SK-N-SH (cell line): ENCODE measurements around the gene TP53I11. TPM values are rescaled to one million over a fixed set of nuclear protein-coding genes. Genes with fewer than 3 reads are reported as not detected.

ENCODE experiments used
- CTCF ChIA-PET: fragments of 300-600, 350-600 bp; formaldehyde crosslinking; extraction: SDS; loops from one replicate; lab custom pipeline; 2021; lab: Yijun Ruan, JAX
- POLR2A ChIA-PET: fragments of 350-600 bp; sonication (Branson Sonifier 250); formaldehyde crosslinking; extraction: SDS; loops from one replicate; lab custom pipeline; 2020; ENCODE audit warnings: antibody characterized with exemption, inconsistent platforms; lab: Yijun Ruan, JAX
- DNase-seq: peaks from one replicate; pipeline ENCODE4 v3.0.0; 2012
- H2AFZ ChIP-seq: fragments of 200-600 bp; sonication (generic); 2 replicates; pipeline ENCODE4 v1.8.1; 2016; ENCODE audit warnings: antibody characterized with exemption, mild to moderate bottlenecking, low read depth
- H3F3A ChIP-seq: fragments of 200-600 bp; sonication (generic); replicated peaks from 2 replicates; pipeline ENCODE3; 2016; ENCODE audit warnings: antibody characterized with exemption, mild to moderate bottlenecking; ENCODE audit not compliant: insufficient read depth
- H3K27ac ChIP-seq, 2 experiments: fragments of 200-500 bp in 1 of 2; fragments of 200-600 bp in 1 of 2; sonication (Bioruptor generic) in 1 of 2; sonication (generic), shearing (Covaris generic) in 1 of 2; 2 replicates each; pipeline versions ENCODE4 v1.5.1 to v1.6.1; 2014 to 2016; ENCODE audit warnings: low read depth in 2 of 2, inconsistent platforms in 1 of 2, low read length in 1 of 2, mild to moderate bottlenecking in 1 of 2, mixed read lengths in 1 of 2
- H3K27me3 ChIP-seq: fragments of 200-600 bp; sonication (generic), shearing (Covaris generic); 2 replicates; pipeline ENCODE4 v1.6.1; 2016; ENCODE audit warnings: mixed run types; ENCODE audit not compliant: insufficient read depth
- H3K36me3 ChIP-seq, 2 experiments: fragments of 200-500 bp in 1 of 2; fragments of 200-600 bp in 1 of 2; sonication (Bioruptor generic) in 1 of 2; sonication (generic) in 1 of 2; replicated peaks in 1 of 2; 2 replicates each; pipeline versions ENCODE3 to v1.5.1; 2014 to 2016; ENCODE audit warnings: low read length in 1 of 2, mild to moderate bottlenecking in 1 of 2; ENCODE audit not compliant: insufficient read depth in 2 of 2, control insufficient read depth in 1 of 2
- H3K4me1 ChIP-seq, 2 experiments: fragments of 200-500 bp in 1 of 2; fragments of 200-600 bp in 1 of 2; sonication (Bioruptor generic) in 1 of 2; sonication (generic), shearing (Covaris generic) in 1 of 2; 2 replicates each; pipeline versions ENCODE4 v1.5.1 to v1.6.1; 2014 to 2016; ENCODE audit warnings: low read depth in 1 of 2, low read length in 1 of 2, mixed run types in 1 of 2; ENCODE audit not compliant: insufficient read depth in 2 of 2, control insufficient read depth in 1 of 2
- H3K4me2 ChIP-seq: fragments of 200-600 bp; sonication (generic), shearing (Covaris generic); 2 replicates; pipeline ENCODE4 v1.6.1; 2017; ENCODE audit warnings: mixed run types
- H3K4me3 ChIP-seq, 2 experiments: fragments of 200-500 bp in 1 of 2; fragments of 200-600 bp in 1 of 2; sonication (Bioruptor generic) in 1 of 2; sonication (generic), shearing (Covaris generic) in 1 of 2; 2 replicates each; pipeline versions ENCODE4 v1.5.1 to v1.8.1; 2014 to 2016; ENCODE audit warnings: low read depth in 2 of 2, inconsistent platforms in 1 of 2, low read length in 1 of 2, mild to moderate bottlenecking in 1 of 2, mixed read lengths in 1 of 2, moderate library complexity in 1 of 2
- H3K79me2 ChIP-seq: fragments of 200-600 bp; sonication (generic); 2 replicates; pipeline ENCODE4 v1.8.1; 2017; ENCODE audit warnings: mild to moderate bottlenecking; ENCODE audit not compliant: insufficient read depth
- H3K9ac ChIP-seq: fragments of 200-600 bp; sonication (generic); 2 replicates; pipeline ENCODE4 v1.6.1; 2017; ENCODE audit warnings: mixed run types
- H3K9me2 ChIP-seq: fragments of 200-600 bp; sonication (generic); 2 replicates; pipeline ENCODE4 v1.6.1; 2017; ENCODE audit warnings: mixed run types
- H3K9me3 ChIP-seq: fragments of 200-600 bp; sonication (generic); 2 replicates; pipeline ENCODE4 v1.6.1; 2017; ENCODE audit warnings: mixed run types, mild to moderate bottlenecking, moderate library complexity
- H4K20me1 ChIP-seq: fragments of 200-600 bp; sonication (generic); 2 replicates; pipeline ENCODE4 v1.6.1; 2017; ENCODE audit warnings: mild to moderate bottlenecking, mixed run types; ENCODE audit not compliant: insufficient read depth
- EP300 ChIP-seq, 2 experiments: IDR thresholded peaks; 2 replicates each; pipeline versions ENCODE4 v1.4.0 to v1.6.1; 2012; ENCODE audit warnings: borderline replicate concordance in 1 of 2, low read depth in 1 of 2, low read length in 1 of 2
- FOXJ3 ChIP-seq: sonication (generic); formaldehyde crosslinking; IDR thresholded peaks from 2 replicates; pipeline ENCODE4 v1.5.1; 2020; ENCODE audit warnings: mild to moderate bottlenecking, missing genetic modification reagents
- FOXM1 ChIP-seq: IDR thresholded peaks from 2 replicates; pipeline ENCODE4 v1.4.0; 2012; ENCODE audit warnings: low read depth, mild to moderate bottlenecking
- MEF2A ChIP-seq: IDR thresholded peaks from 2 replicates; pipeline ENCODE4 v1.4.0; 2012; ENCODE audit warnings: low read depth, borderline replicate concordance
- MXI1 ChIP-seq: IDR thresholded peaks from 2 replicates; pipeline ENCODE4 v1.6.1; 2012; ENCODE audit warnings: mild to moderate bottlenecking, low read depth, low read length, improper control_type of control experiment
- NRF1 ChIP-seq: IDR thresholded peaks from 2 replicates; pipeline ENCODE4 v1.6.1; 2012; ENCODE audit warnings: low read depth, mild to moderate bottlenecking, low read length
- RCOR1 ChIP-seq: fragments of 150-350 bp; IDR thresholded peaks from 2 replicates; pipeline ENCODE4 v1.6.1; 2017; ENCODE audit warnings: antibody characterized with exemption, low read length
- RXRA ChIP-seq: IDR thresholded peaks from 2 replicates; pipeline ENCODE4 v1.4.0; 2012; ENCODE audit warnings: low read depth, mild to moderate bottlenecking, borderline replicate concordance
- SIN3A ChIP-seq: IDR thresholded peaks from 2 replicates; pipeline ENCODE4 v1.6.1; 2012; ENCODE audit warnings: low read depth, mild to moderate bottlenecking, low read length, moderate library complexity, borderline replicate concordance
- TAF1 ChIP-seq: IDR thresholded peaks from 2 replicates; pipeline ENCODE4 v1.6.1; 2012; ENCODE audit warnings: low read depth, mild to moderate bottlenecking, low read length, moderate library complexity, borderline replicate concordance
- TEAD4 ChIP-seq: IDR thresholded peaks from 2 replicates; pipeline ENCODE4 v1.4.0; 2012; ENCODE audit warnings: mild to moderate bottlenecking, borderline replicate concordance; ENCODE audit not compliant: insufficient read depth
- YY1 ChIP-seq: IDR thresholded peaks from 2 replicates; pipeline ENCODE4 v1.4.0; 2012; ENCODE audit warnings: low read depth, mild to moderate bottlenecking
- WGBS: methylation state at CpG from one replicate; pipeline ENCODE4 v1.1.6; 2017; ENCODE audit warnings: low lambda C conversion rate; 5-methylcytosine and 5-hydroxymethylcytosine counted together
- polyA plus RNA-seq, 3 experiments: library from polyadenylated mRNA; depleted of rRNA; stranded (reverse); fragments of >200 nt; gene quantifications; 2 replicates each; pipeline ENCODE4 v1.2.3, GENCODE V29; 2012
- TF ChIP-seq, protein P1 (sequence below): IDR thresholded peaks from 2 replicates; pipeline ENCODE4 v1.6.1; 2012; ENCODE audit warnings: mild to moderate bottlenecking, low read depth, low read length, moderate library complexity
- TF ChIP-seq, protein P2 (sequence below): fragments of 200-600 bp; sonication (generic); IDR thresholded peaks from 2 replicates; pipeline ENCODE4 v1.6.1; 2017; ENCODE audit warnings: antibody characterized with exemption, mild to moderate bottlenecking, moderate library complexity
- TF ChIP-seq, protein P3 (sequence below): IDR thresholded peaks from 2 replicates; pipeline ENCODE4; 2012
- TF ChIP-seq, protein P4 (sequence below): fragments of 150-350 bp; IDR thresholded peaks from 2 replicates; pipeline ENCODE4 v1.6.1; 2017; ENCODE audit warnings: antibody characterized with exemption, low read length, low read depth, borderline replicate concordance

Gene TP53I11
- polyA plus RNA-seq, 1 of the 3 experiments (the other 2 are of a cell fraction): 6.6 TPM

DNA sequence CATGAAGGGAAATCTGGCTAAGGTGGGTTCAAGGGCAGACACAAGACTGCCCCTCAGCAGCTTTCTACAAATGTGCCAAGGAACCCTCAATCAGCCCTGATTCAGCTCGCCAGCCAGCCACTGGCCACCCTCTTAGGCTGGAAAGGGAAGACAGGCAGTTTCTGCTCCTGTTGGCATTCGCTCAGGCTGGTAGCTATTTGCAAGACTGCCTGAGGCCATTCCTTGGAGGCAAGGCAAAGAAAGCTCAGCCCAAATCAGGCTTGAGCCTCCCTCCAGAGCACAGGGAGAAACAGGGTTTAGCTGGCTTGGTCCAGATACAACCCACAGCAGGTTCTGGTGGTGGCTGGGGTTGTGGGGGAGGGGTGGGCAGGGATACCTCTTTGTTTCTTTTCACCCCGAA, 19.2 kb downstream of the TP53I11 start (continued):
- TF ChIP-seq, protein P1, sequence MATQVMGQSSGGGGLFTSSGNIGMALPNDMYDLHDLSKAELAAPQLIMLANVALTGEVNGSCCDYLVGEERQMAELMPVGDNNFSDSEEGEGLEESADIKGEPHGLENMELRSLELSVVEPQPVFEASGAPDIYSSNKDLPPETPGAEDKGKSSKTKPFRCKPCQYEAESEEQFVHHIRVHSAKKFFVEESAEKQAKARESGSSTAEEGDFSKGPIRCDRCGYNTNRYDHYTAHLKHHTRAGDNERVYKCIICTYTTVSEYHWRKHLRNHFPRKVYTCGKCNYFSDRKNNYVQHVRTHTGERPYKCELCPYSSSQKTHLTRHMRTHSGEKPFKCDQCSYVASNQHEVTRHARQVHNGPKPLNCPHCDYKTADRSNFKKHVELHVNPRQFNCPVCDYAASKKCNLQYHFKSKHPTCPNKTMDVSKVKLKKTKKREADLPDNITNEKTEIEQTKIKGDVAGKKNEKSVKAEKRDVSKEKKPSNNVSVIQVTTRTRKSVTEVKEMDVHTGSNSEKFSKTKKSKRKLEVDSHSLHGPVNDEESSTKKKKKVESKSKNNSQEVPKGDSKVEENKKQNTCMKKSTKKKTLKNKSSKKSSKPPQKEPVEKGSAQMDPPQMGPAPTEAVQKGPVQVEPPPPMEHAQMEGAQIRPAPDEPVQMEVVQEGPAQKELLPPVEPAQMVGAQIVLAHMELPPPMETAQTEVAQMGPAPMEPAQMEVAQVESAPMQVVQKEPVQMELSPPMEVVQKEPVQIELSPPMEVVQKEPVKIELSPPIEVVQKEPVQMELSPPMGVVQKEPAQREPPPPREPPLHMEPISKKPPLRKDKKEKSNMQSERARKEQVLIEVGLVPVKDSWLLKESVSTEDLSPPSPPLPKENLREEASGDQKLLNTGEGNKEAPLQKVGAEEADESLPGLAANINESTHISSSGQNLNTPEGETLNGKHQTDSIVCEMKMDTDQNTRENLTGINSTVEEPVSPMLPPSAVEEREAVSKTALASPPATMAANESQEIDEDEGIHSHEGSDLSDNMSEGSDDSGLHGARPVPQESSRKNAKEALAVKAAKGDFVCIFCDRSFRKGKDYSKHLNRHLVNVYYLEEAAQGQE: no peak
- TF ChIP-seq MEF2A (no peak), MXI1 (no peak), FOXJ3 (CRISPR knock-in tag) (no peak), NRF1 (no peak)

DNA sequence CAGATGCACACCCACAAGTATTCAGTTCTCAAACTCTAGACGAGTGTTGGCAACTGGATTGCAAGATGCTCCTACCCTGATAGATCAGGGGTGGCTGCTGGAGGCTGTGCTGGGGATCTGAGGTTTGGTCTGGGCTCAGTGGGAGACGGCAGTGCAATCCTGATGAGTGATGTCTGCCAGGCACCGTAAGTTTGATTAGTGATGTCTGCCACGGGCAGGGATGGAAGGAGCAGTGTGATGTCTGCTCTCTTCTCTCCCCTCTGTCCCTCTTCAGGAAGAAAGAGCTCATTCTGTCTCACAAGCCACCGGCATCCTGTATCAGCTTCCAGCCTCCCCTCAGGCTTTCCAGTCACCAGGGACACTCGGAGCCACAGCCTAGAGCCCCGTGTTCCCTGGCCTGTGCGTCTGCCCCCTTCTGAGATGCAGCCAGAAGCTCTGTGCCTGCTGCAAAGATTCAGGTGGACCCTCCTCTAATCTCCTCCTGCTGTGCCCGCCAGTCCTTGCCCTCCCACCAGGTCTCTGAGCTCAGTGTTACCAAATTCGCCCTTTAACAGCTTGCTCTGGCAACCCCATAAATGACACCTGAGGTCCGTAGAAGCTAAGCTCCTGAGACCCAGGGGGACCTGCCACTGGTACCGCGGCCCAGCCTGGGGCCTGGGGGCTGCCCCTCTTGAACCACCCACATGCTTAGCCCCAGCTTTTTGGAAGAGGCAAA, 19.9 kb downstream of the TP53I11 start:
- TF ChIP-seq RCOR1: no peak
- no peak overlapping the region for H3K4me3 ChIP-seq
- POLR2A ChIA-PET: interaction anchor here (1.5 kb wide), 1 partner anchor 175 kb away, joined by 3 read pairs; no protein-coding TSS in a partner anchor
- WGBS: 69% methylated on average over 13 of the region's 13 CpGs
- DNase-seq: no peak
- no peaks in the 10 kb centered on the region for H3K27me3 ChIP-seq
- CTCF ChIA-PET: interaction anchor here (0.7 to 24.2 kb wide), 7 partner anchors 8 to 401 kb away, joined by 3 to 1245 read pairs (median 4); no protein-coding TSS in a partner anchor
- no peaks in the 10 kb centered on the region for H3K9me3 ChIP-seq
- no peaks in the 10 kb centered on the region for H3K36me3 ChIP-seq
- H2AFZ ChIP-seq: no peak overlapping the region
- no peaks in the 10 kb centered on the region for H3K9me2 ChIP-seq
- H3K79me2 ChIP-seq: no peaks in the 10 kb centered on the region
- peaks cover 0 to 8% of the 10 kb centered on the region in 2 experiments; a peak in 1 of 4 replicates for H3K4me1 ChIP-seq
- no peaks in the 10 kb centered on the region for H4K20me1 ChIP-seq
- H3K4me2 ChIP-seq: no peak overlapping the region
- H3K9ac ChIP-seq: no peak overlapping the region
- H3F3A ChIP-seq: no peaks in the 10 kb centered on the region
- no peak overlapping the region for H3K27ac ChIP-seq

DNA sequence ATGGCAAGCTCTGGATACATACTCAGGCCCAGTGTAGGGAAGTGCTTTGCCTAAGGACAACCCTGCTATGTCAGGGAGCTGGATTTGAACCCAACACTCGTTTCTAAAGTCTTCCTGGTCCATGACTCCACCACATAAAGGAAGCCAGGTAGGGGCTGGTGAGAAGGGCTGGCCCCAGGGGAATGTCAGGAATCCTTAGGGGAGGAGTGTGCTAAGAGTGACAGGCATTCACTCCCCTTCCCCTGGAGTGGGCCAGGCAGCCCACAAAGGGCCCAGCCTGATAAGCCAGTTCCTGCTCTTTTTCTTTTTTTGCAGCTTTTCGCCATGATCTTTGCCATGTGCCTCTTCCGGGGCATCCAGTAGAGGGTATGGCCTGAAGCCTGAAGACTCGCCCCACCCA, 21.9 kb downstream of the TP53I11 start:
- POLR2A ChIA-PET: no interaction called here
- TF ChIP-seq TAF1 (no peak), MEF2A (no peak), SIN3A (no peak), RXRA (no peak), EP300 (IDR thresholded peaks at IDR 0.05; ENCODE audit: borderline replicate concordance in 1 of 2, low read depth in 1 of 2, low read length in 1 of 2) (no peak), FOXM1 (no peak), TEAD4 (no peak), FOXJ3 (CRISPR knock-in tag) (no peak), YY1 (no peak)
- TF ChIP-seq, protein P2, sequence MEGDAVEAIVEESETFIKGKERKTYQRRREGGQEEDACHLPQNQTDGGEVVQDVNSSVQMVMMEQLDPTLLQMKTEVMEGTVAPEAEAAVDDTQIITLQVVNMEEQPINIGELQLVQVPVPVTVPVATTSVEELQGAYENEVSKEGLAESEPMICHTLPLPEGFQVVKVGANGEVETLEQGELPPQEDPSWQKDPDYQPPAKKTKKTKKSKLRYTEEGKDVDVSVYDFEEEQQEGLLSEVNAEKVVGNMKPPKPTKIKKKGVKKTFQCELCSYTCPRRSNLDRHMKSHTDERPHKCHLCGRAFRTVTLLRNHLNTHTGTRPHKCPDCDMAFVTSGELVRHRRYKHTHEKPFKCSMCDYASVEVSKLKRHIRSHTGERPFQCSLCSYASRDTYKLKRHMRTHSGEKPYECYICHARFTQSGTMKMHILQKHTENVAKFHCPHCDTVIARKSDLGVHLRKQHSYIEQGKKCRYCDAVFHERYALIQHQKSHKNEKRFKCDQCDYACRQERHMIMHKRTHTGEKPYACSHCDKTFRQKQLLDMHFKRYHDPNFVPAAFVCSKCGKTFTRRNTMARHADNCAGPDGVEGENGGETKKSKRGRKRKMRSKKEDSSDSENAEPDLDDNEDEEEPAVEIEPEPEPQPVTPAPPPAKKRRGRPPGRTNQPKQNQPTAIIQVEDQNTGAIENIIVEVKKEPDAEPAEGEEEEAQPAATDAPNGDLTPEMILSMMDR: no peak
- TF ChIP-seq, protein P3, sequence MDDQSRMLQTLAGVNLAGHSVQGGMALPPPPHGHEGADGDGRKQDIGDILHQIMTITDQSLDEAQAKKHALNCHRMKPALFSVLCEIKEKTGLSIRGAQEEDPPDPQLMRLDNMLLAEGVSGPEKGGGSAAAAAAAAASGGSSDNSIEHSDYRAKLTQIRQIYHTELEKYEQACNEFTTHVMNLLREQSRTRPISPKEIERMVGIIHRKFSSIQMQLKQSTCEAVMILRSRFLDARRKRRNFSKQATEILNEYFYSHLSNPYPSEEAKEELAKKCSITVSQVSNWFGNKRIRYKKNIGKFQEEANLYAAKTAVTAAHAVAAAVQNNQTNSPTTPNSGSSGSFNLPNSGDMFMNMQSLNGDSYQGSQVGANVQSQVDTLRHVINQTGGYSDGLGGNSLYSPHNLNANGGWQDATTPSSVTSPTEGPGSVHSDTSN: no peak
- TF ChIP-seq, protein P4, sequence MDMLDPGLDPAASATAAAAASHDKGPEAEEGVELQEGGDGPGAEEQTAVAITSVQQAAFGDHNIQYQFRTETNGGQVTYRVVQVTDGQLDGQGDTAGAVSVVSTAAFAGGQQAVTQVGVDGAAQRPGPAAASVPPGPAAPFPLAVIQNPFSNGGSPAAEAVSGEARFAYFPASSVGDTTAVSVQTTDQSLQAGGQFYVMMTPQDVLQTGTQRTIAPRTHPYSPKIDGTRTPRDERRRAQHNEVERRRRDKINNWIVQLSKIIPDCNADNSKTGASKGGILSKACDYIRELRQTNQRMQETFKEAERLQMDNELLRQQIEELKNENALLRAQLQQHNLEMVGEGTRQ: no peak

More for the DNA sequence above, 21.9 kb downstream of the TP53I11 start:
- no peak overlapping the region for H3K4me2 ChIP-seq
- H4K20me1 ChIP-seq: no peaks in the 10 kb centered on the region
- no peak overlapping the region for H3K27ac ChIP-seq
- no peaks in the 10 kb centered on the region for H3K27me3 ChIP-seq
- WGBS: 72% methylated on average over 4 of the region's 4 CpGs
- no peaks in the 10 kb centered on the region for H3K36me3 ChIP-seq
- no peak overlapping the region for H2AFZ ChIP-seq
- H3K79me2 ChIP-seq: no peaks in the 10 kb centered on the region
- H3K9me3 ChIP-seq: no peaks in the 10 kb centered on the region
- H3K4me1 ChIP-seq: peaks cover 0 to 8% of the 10 kb centered on the region in 2 experiments; a peak in 1 of 4 replicates
- H3K9ac ChIP-seq: no peak overlapping the region
- H3K4me3 ChIP-seq: no peak overlapping the region
- H3K9me2 ChIP-seq: no peaks in the 10 kb centered on the region
- no peaks in the 10 kb centered on the region for H3F3A ChIP-seq
- DNase-seq: no peak
- CTCF ChIA-PET: interaction anchor here (0.8 to 24.2 kb wide), 13 partner anchors 10 to 411 kb away, joined by 3 to 1245 read pairs (median 22); no protein-coding TSS in a partner anchor
